GM21723 (cell line): Measurements from ENCODE around the gene FHL1.
"Not testable (repeated sequence)": the region's sequence is repeated elsewhere in the genome, so short reads cannot be mapped to it uniquely, and the experiment has no call there.

Source experiments
- ATAC-seq: cut with Tn5 transposase; IDR thresholded peaks from one replicate; pipeline ENCODE4 v1.9.1; 2021; ENCODE audit warnings: mild to moderate bottlenecking, moderate library complexity; ENCODE audit not compliant: unreplicated experiment

Gene FHL1

GRCh38 chrX:136147315-136147901 is at the start of gene FHL1:
Gene FHL1, plus strand, starts transcription at chrX:136147533.
- ATAC-seq: no peak

- no peak for ATAC-seq
Observed at GRCh38 chrX:136097871-136098805, 49.2 kb upstream of the FHL1 start.

DNA sequence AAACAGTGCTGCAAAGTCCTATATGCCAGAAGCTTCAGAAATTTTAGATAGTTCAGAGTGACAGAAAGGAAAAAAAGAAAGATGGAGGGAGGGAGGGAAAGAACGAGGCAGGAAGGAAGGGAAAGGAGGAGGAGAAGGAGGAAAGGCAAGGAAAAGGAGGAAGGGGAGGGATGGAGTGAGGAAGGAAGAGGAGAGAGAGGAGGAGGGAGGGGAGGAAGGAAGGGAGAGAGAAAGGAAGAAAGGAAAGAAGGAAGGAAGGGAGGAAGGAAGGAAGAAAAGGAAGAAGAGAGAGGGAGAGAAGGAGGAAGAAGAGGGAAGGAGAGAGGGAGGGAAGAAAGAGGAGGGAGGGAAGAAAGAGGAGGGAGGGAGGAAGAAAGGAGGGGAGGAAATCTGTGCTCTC is 42.4 kb upstream of the FHL1 start:
- no peak for ATAC-seq

GRCh38 chrX:136106920-136107528 is 40.3 kb upstream of the FHL1 start:
- ATAC-seq: no peak

DNA sequence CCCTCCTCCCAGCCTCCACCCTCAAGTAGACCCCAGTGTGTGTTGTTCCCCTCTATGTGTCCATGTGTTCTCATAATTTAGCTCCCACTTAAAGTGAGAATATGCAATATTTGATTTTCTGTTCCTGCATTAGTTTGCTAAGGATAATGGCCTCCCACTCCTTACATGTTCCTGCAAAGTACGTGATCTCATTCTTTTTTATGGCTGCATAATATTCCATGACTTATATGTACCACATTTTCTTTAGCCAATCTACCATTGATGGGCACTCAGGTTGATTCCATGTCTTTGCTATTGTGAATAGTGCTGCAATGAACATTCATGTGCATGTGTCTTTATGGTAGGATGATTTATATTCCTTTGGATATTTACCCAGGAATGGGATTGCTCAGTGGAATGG is 38.4 kb upstream of the FHL1 start:
- ATAC-seq: not testable (repeated sequence)

- no peak for ATAC-seq
Observed at GRCh38 chrX:136112286-136112685, 35.0 kb upstream of the FHL1 start.

GRCh38 chrX:136112778-136113177 is 34.6 kb upstream of the FHL1 start:
- ATAC-seq: no peak

- ATAC-seq: no peak
Observed at GRCh38 chrX:136115126-136115903, 32.0 kb upstream of the FHL1 start.

GRCh38 chrX:136115904-136116297 is 31.4 kb upstream of the FHL1 start:
- no peak for ATAC-seq

DNA sequence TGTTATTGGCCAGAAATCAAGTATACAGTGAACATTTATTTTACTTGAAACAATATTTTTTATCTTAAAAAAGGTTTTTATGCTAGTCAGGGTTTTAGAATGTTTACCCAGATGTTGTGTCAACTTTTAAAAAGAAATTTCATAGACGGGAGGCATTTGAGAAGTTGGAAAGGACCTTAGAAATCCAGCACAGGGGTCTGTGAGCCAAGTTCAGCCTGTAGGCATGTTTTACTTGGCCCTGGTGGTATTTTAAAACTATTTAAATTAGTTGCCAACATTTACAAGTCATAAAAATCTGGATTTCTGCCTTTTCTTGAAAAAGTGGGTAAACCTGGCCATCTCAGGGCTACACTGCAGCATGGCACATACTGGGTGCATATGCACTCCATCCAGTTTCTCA is 25.5 kb upstream of the FHL1 start:
- ATAC-seq: no peak

DNA sequence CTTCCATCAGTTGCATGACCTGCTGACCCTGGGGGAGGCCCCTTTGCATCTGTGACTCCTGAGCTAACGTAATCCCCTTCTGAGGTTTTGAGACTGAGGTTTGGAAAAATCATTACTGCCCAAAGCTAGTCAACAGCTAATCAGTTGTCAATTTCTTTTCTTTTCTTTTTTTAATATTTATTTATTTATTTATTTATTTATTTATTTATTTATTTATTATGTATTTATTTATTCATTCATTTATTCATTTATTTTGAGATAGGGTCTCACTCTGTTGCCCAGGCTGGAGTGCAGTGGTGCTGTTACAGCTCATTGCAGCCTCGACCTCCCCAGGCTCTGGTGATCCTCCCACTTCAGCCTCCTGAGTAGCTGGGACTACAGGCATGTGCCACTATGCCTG is 25.1 kb upstream of the FHL1 start:
- ATAC-seq: no peak

DNA sequence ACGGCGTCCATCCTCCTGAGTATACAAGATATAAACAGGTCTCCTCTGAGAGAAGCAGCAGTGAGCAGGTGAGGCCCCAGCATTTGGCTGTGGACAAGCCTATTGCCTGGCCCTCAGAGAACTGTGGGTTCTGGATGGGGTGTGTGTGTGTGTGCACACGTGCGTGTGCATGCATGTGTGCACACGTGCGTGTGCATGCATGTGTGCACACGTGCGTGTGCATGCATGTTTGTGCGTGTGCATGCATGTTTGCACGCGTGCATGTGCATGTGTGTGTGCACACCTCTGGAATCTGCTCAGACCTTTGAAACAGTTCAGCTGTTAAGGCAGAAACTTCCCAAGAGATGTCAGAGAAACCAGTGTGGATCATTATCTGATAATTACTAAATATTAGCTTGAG is 22.2 kb upstream of the FHL1 start:
- ATAC-seq: no peak

GRCh38 chrX:136126371-136126770 is 21.0 kb upstream of the FHL1 start:
- no peak for ATAC-seq

DNA sequence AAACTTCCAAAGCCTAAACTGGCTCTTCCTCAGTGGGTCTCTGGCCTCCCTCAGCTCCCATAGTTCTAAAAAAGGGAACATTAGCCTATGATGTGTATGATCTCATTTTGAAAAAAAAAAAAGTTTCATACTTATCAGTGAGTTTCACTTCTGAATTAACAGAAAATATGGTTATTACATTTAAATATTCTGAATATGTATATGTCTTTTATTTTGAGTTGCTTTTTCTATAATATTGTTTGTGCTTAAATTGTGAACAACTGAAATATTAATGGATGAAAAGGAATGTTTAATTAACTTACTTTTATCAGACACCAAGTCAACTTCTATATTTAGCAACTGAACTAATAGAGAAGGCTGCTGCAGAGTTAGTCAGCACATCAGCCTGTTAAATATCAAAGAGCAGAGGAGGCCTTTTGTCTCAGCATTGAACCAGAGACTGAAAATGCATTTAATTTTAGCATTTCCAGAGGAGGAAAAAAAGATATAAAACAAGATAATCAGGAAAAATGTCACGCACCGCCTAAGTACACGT is 20.4 kb upstream of the FHL1 start:
- ATAC-seq: no peak

DNA sequence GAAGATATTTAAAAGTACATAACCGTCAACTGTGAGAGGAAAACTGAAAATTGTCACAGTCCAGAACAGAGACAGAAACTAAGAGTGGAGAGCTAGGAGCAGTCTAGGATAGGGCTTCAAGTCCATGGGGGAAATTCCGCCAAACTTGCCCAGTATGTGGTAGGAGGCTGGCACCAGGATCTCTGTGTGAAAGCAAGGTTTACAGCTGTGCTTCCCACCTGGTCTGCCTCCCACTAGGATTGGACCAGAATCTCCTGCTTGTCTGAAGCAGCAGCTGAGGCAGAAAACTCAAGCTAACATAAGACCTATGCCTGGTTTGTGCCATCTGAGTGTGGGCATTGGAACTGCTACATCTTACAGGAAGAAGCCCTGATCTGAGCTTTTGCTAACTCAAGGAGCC is 18.6 kb upstream of the FHL1 start:
- no peak for ATAC-seq

DNA sequence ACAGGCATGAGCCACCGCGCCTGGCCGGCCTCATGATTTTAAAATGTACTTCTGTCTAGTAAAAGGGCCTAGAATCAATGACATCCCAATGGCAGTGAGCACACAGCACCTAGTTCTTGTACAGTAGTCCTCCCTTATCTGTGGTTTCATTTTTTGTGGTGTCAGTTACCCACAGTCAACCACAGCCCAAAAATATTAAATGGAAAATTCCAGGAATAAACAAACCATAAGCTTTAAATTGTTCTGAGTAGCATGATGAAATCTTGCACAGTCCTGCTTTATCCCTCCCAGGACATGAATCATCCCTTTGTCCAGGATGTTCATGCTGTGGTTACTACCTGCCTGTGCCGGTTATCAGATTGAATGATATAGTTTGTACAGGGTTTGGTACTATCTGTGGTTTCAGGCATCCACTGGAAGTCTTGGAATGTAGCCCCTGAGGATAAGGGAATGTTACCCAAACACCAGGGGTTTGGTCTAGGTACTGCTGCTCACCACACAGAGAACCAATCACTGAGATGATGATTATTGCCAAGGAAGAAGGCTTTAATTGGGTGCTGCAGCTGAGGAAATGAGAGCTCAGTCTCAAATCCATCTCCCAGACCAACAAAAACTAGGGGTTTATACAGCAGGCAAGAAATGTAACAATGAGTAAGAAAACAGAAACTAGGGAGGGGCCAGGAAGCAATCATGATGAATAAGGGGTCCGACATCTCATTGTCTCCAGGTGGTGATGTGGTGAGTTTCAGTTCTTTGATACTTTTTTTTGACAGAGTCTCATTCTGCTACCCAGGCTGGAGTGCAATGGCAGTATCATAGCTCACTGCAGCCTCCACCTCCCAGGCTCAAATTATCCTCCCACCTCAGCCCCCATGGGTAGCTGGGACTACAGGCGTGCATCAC is 16.2 kb upstream of the FHL1 start:
- no peak for ATAC-seq

DNA sequence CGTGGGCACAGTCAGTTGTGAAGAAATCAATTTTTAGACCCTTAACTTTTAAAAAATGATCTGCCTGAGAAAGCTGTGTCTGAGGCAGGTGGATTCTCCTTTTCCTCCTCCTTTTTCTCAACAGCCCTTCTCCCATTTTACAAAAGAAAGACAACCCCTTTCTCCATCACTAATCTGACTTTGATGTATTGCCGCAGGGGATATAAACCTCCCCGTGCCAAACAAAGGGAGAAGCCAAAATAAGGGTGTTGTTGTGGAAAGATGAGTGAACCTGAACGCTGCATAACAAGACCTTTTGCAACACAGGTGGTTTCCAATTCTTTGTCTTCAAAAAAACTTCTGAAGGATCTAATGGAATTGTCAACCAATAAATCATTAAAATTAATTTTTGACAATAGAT is 8.4 kb upstream of the FHL1 start:
- ATAC-seq: no peak

- no peak for ATAC-seq
Observed at GRCh38 chrX:136141569-136141968, 5.8 kb upstream of the FHL1 start.

DNA sequence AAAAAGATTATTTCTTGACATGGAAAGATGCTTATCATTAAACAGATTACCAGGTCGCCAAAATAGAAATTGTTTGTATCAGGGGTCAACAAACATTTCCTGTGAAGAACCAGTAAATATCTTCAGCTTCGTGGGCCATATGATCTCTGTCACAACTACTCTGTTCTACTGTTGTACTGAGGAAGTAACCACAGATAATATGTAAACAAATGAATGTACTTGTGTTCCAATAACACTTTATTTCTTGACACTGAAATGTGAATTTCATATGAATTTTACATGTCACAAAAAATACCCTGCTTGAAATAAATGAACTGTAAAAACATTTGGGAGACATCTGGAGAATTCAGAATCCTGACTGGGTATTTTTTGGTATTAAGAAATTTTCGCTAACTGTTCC is 4.7 kb upstream of the FHL1 start:
- no peak for ATAC-seq

- ATAC-seq: no peak
Observed at GRCh38 chrX:136143711-136144110, 3.6 kb upstream of the FHL1 start.
